ENCODE results near the gene RCL1. TPM values are rescaled to one million over a fixed set of nuclear protein-coding genes. Genes with fewer than 3 reads are reported as not detected.
A peak's percentile ranks its signal among the peaks of the same experiment; 100 is the strongest.

RCL1 gene
- total RNA-seq, 1 experiment from 2014 or later = 52.2 TPM

DNA sequence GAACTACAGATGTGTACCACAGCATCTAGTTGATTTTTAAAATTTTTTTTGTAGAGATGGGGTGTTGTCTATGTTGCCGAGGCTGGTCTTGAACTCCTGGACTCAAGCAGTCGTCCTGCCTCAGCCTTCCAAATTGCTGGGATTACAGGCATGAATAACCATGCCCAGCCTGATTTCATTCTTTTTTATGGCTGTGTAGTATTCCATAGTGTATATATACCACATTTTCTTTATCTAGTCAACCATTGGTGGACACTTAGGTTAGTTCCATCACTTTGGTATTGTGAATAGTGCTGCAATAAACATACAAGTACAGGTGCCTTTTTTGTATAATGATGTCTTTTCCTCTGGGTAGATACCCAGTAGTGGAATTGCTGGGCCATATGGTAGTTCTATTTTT is 3.8 kb downstream of the RCL1 start:
- no peaks in the 10 kb centered on the region for H3K27me3 ChIP-seq (ENCODE audit: low read length)
- H3K9me3 ChIP-seq (ENCODE audit: low read length) = no peaks in the 10 kb centered on the region
- peaks cover 9% of the 10 kb centered on the region; the same call in 1 of the 2 replicates for H3K4me1 ChIP-seq (ENCODE audit: insufficient read depth, low read length)
- no peak overlapping the region for H3K27ac ChIP-seq (ENCODE audit: low read length)
- no peaks in the 10 kb centered on the region for H3F3A ChIP-seq (ENCODE audit: low read length, unreplicated experiment)
- H4K20me1 ChIP-seq (ENCODE audit: low read length) = peaks cover 42% of the 10 kb centered on the region
- BruUV-seq (replicated peaks) = no TSS peak
- no peak overlapping the region for H3K4me3 ChIP-seq (ENCODE audit: low read length)
- no peaks in the 10 kb centered on the region for H3K9me2 ChIP-seq (replicated peaks; ENCODE audit: low read length)
- no peak for ATAC-seq
- TF ChIP-seq, protein P1, sequence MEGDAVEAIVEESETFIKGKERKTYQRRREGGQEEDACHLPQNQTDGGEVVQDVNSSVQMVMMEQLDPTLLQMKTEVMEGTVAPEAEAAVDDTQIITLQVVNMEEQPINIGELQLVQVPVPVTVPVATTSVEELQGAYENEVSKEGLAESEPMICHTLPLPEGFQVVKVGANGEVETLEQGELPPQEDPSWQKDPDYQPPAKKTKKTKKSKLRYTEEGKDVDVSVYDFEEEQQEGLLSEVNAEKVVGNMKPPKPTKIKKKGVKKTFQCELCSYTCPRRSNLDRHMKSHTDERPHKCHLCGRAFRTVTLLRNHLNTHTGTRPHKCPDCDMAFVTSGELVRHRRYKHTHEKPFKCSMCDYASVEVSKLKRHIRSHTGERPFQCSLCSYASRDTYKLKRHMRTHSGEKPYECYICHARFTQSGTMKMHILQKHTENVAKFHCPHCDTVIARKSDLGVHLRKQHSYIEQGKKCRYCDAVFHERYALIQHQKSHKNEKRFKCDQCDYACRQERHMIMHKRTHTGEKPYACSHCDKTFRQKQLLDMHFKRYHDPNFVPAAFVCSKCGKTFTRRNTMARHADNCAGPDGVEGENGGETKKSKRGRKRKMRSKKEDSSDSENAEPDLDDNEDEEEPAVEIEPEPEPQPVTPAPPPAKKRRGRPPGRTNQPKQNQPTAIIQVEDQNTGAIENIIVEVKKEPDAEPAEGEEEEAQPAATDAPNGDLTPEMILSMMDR (conservative IDR thresholded peaks at IDR 0.05; ENCODE audit: low read depth, low read length) = no peak
- TF ChIP-seq EZH2phosphoT487 (IDR thresholded peaks at IDR 0.05; ENCODE audit: borderline replicate concordance, low read length) (no peak), EZH2 (IDR thresholded peaks at IDR 0.05; ENCODE audit: low read length, unreplicated experiment) (no peak)
- no peak for DNase-seq
- no peak overlapping the region for H3K4me2 ChIP-seq (ENCODE audit: low read length)
- intact Hi-C loops (cut with micrococcal nuclease) = loop anchor here (5.0 kb wide), 2 partner anchors 34 to 36 kb away; no protein-coding TSS in a partner anchor
- H3K9ac ChIP-seq (ENCODE audit: low read length) = no peak overlapping the region
- no peaks in the 10 kb centered on the region for H3K36me3 ChIP-seq (ENCODE audit: low read depth, low read length)
- no peak overlapping the region for H2AFZ ChIP-seq (ENCODE audit: low read length)
- POLR2A ChIA-PET (ENCODE audit: unreplicated experiment) = no interaction called here
- peaks cover 88% of the 10 kb centered on the region for H3K79me2 ChIP-seq (ENCODE audit: low read length)
- CTCF ChIA-PET = no interaction called here

DNA sequence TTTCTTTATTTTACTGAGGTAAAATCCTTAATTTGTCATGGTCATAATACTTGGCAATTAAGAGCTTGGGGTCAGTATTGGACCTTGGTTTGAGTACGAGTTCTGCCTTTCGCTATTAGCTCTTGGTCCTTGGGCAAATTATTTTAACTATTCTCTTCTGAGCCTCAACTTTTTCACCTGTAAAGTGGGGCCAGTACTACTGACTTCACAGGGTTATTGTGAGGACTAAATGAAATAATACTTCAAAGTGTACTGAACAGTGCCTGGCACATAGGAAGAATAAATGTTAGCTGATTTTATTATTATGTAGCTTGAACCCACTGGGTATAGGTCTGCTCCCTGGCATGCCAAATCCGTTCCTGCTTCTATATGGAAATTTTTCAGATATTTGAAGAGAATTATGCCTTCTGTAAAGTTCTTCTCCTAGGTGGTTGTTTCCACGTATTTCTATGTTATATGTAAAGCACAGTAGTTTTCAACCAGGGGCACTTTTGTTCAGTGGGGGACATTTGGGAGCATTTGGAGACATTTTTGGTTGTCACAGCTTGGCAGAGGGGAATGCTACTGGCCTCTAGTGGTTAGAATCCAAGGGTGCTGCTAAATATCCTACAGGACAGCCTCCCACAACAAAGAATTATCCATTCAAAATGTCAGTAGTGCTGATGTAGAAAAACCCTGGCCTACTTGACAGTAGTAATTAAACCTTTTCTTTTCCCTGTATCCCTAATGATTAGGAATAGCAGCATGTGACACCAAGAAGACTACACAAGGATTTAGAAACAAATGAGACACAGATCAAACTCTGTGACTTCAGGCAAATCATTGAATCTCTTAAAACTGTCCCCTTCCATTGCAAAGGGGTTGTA is 4.5 kb downstream of the RCL1 start:
- no peak overlapping the region for H3K27ac ChIP-seq (ENCODE audit: low read length)
- no peak overlapping the region for H3K4me3 ChIP-seq (ENCODE audit: low read length)
- no peaks in the 10 kb centered on the region for H3K27me3 ChIP-seq (ENCODE audit: low read length)
- H4K20me1 ChIP-seq (ENCODE audit: low read length) = peaks cover 42% of the 10 kb centered on the region
- H3K9ac ChIP-seq (ENCODE audit: low read length) = no peak overlapping the region
- intact Hi-C loops (cut with micrococcal nuclease) = loop anchor here (5.0 kb wide), 2 partner anchors 35 kb away; no protein-coding TSS in a partner anchor
- H3K4me1 ChIP-seq (ENCODE audit: insufficient read depth, low read length) = peaks cover 9% of the 10 kb centered on the region; the same call in 1 of the 2 replicates
- ChIA-PET CTCF (interaction anchor here (0.6 kb wide), 1 partner anchor 41 kb away, joined by 4 read pairs; no protein-coding TSS in a partner anchor), POLR2A (ENCODE audit: unreplicated experiment) (no interaction called here)
- no peak for ATAC-seq
- no TSS peak for BruUV-seq (replicated peaks)
- H3F3A ChIP-seq (ENCODE audit: low read length, unreplicated experiment) = no peaks in the 10 kb centered on the region
- DNase-seq = peak; percentile 50
- H3K4me2 ChIP-seq (ENCODE audit: low read length) = no peak overlapping the region
- TF ChIP-seq, protein P1 (conservative IDR thresholded peaks at IDR 0.05; ENCODE audit: low read depth, low read length) = peak; percentile 73
- no peak for TF ChIP-seq EZH2 (IDR thresholded peaks at IDR 0.05; ENCODE audit: low read length, unreplicated experiment)
- TF ChIP-seq EZH2phosphoT487 (IDR thresholded peaks at IDR 0.05; ENCODE audit: borderline replicate concordance, low read length) = no peak
- H3K9me3 ChIP-seq (ENCODE audit: low read length) = no peaks in the 10 kb centered on the region
- H3K9me2 ChIP-seq (replicated peaks; ENCODE audit: low read length) = no peaks in the 10 kb centered on the region
- H3K36me3 ChIP-seq (ENCODE audit: low read depth, low read length) = no peaks in the 10 kb centered on the region
- H2AFZ ChIP-seq (ENCODE audit: low read length) = no peak overlapping the region
- peaks cover 95% of the 10 kb centered on the region for H3K79me2 ChIP-seq (ENCODE audit: low read length)

DNA sequence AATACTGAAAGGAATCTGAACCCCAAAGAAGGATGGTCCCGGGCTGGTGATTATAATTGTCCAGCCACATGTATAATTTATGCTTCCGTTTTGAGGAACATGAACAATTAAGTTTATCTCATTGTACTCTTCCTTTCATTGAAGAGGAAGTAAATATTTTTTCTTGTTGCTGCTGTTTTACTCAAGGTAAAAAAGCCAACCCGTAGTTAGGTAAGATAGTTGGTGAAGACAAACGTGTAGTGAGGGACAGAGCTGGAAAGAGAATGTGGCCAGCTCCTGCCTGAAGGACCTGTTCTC is 5.1 kb downstream of the RCL1 start:
- Histone ChIP-seq H3K36me3 (ENCODE audit: low read depth, low read length) (no peaks in the 10 kb centered on the region), H3K4me3 (ENCODE audit: low read length) (no peak overlapping the region), H3K9me2 (replicated peaks; ENCODE audit: low read length) (no peaks in the 10 kb centered on the region), H4K20me1 (ENCODE audit: low read length) (peaks cover 42% of the 10 kb centered on the region), H3K27ac (ENCODE audit: low read length) (no peak overlapping the region), H3K27me3 (ENCODE audit: low read length) (no peaks in the 10 kb centered on the region), H3F3A (ENCODE audit: low read length, unreplicated experiment) (no peaks in the 10 kb centered on the region), H3K79me2 (ENCODE audit: low read length) (peaks cover 100% of the 10 kb centered on the region), H2AFZ (ENCODE audit: low read length) (no peak overlapping the region), H3K4me2 (ENCODE audit: low read length) (no peak overlapping the region), H3K4me1 (ENCODE audit: insufficient read depth, low read length) (peaks cover 9% of the 10 kb centered on the region; the same call in 1 of the 2 replicates), H3K9ac (ENCODE audit: low read length) (no peak overlapping the region), H3K9me3 (ENCODE audit: low read length) (no peaks in the 10 kb centered on the region)
- ATAC-seq = no peak
- ChIA-PET POLR2A (ENCODE audit: unreplicated experiment) (no interaction called here), CTCF (interaction anchor here (0.6 kb wide), 1 partner anchor 40 kb away, joined by 4 read pairs; no protein-coding TSS in a partner anchor)
- BruUV-seq (replicated peaks) = no TSS peak
- intact Hi-C loops (cut with micrococcal nuclease) = loop anchor here (5.0 kb wide), 2 partner anchors 34 to 36 kb away; no protein-coding TSS in a partner anchor
- TF ChIP-seq EZH2 (IDR thresholded peaks at IDR 0.05; ENCODE audit: low read length, unreplicated experiment) = no peak
- TF ChIP-seq, protein P1 (conservative IDR thresholded peaks at IDR 0.05; ENCODE audit: low read depth, low read length) = no peak
- no peak for TF ChIP-seq EZH2phosphoT487 (IDR thresholded peaks at IDR 0.05; ENCODE audit: borderline replicate concordance, low read length)
- DNase-seq = no peak

Measured in PC-3 (cell line).